Measurements from ENCODE around the gene MAS1L. TPM values are rescaled to one million over a fixed set of nuclear protein-coding genes. Genes with fewer than 3 reads are reported as not detected.

MAS1L gene
- polyA plus RNA-seq, 1 experiment = not detected

DNA sequence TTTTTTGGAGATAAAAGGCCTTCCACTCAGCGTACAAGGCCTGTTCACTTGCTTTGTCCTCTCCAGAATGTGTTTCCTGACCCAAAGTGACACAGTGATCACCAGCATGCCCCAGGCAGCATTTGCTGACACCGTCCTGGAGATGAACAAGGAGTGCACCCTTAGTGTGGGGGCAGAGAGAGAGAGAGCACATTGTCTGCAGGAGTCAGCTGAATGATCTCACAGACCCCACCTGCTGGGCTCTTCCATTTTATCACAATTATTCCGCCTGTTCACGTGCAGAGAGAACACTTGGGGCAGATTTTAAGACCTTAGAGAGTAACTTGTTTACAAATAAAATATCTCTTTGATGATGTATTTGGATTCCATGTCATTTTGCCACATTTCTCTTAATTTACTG, 22.4 kb upstream of the MAS1L start:
- Histone ChIP-seq H3K27ac (ENCODE audit: low read depth, low read length) (no peak overlapping the region), H3K9me3 (ENCODE audit: control insufficient read depth, insufficient read depth, low read length) (peaks cover 6% of the 10 kb centered on the region; the same call in 1 of the 2 replicates), H3K27me3 (ENCODE audit: control insufficient read depth, insufficient read depth, low read length) (no peaks in the 10 kb centered on the region), H3K4me3 (ENCODE audit: low read depth, low read length) (no peak overlapping the region)
- no peak for TF ChIP-seq CTCF (IDR thresholded peaks at IDR 0.05; ENCODE audit: low read depth, low read length)
- DNase-seq (ENCODE audit: low read depth, low spot score) = no peak
- ChIA-PET CTCF (no interaction called here), POLR2A (no interaction called here)

DNA sequence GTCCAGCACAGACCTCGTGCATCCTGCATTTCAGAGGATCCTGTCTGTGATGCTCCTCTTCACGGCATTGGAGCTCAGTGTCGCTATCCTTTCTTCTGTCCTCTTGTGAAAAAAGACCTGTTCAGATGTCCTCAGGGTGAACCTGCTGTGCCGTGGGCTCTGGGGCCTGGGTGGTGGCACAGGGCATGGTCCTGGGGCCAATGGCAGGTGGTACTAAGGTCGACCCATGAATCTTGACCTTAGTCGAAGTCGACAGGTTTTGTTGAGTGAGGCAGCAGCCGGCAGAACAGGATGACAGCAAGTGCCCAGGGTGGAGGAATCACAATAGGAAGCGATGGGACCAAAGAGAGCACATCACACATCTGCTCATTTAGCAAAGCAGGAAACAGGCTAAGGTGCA, 22.0 kb upstream of the MAS1L start:
- Histone ChIP-seq H3K27me3 (ENCODE audit: control insufficient read depth, insufficient read depth, low read length) (no peaks in the 10 kb centered on the region), H3K4me3 (ENCODE audit: low read depth, low read length) (no peak overlapping the region), H3K9me3 (ENCODE audit: control insufficient read depth, insufficient read depth, low read length) (peaks cover 6% of the 10 kb centered on the region; the same call in 1 of the 2 replicates), H3K27ac (ENCODE audit: low read depth, low read length) (no peak overlapping the region)
- no peak for TF ChIP-seq CTCF (IDR thresholded peaks at IDR 0.05; ENCODE audit: low read depth, low read length)
- POLR2A ChIA-PET = no interaction called here
- no peak for DNase-seq (ENCODE audit: low read depth, low spot score)
- CTCF ChIA-PET = no interaction called here

DNA sequence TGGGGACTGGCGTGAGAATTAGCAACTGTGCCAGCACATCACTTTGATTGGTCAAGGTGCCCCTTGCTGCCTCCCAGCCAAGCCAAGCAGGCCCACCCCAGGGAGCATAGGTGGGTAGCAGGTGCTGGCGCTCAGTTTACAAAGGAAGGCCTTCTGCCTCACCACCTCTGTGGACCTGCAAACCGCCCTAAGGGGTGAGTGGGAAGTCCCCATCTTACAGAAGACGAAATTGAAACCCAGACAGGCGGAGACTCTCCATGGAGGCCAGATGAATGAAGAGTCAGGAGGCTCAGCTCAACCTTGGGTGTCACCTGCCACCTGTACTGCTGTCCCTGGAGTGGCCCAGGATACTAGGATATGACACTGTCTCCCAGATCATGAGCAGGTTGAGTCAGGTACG, 21.5 kb upstream of the MAS1L start:
- no peak for DNase-seq (ENCODE audit: low read depth, low spot score)
- Histone ChIP-seq H3K9me3 (ENCODE audit: control insufficient read depth, insufficient read depth, low read length) (peaks cover 6% of the 10 kb centered on the region; the same call in 1 of the 2 replicates), H3K4me3 (ENCODE audit: low read depth, low read length) (no peak overlapping the region), H3K27me3 (ENCODE audit: control insufficient read depth, insufficient read depth, low read length) (no peaks in the 10 kb centered on the region), H3K27ac (ENCODE audit: low read depth, low read length) (no peak overlapping the region)
- ChIA-PET POLR2A (no interaction called here), CTCF (no interaction called here)
- no peak for TF ChIP-seq CTCF (IDR thresholded peaks at IDR 0.05; ENCODE audit: low read depth, low read length)

GRCh38 chr6:29507319-29507718, 19.6 kb upstream of the MAS1L start:
- no peak overlapping the region for H3K27ac ChIP-seq (ENCODE audit: low read depth, low read length)
- H3K9me3 ChIP-seq (ENCODE audit: control insufficient read depth, insufficient read depth, low read length) = peaks cover 6% of the 10 kb centered on the region; the same call in 1 of the 2 replicates
- H3K27me3 ChIP-seq (ENCODE audit: control insufficient read depth, insufficient read depth, low read length) = no peaks in the 10 kb centered on the region
- no peak for DNase-seq (ENCODE audit: low read depth, low spot score)
- ChIA-PET CTCF (no interaction called here), POLR2A (no interaction called here)
- H3K4me3 ChIP-seq (ENCODE audit: low read depth, low read length) = no peak overlapping the region
- no peak for TF ChIP-seq CTCF (IDR thresholded peaks at IDR 0.05; ENCODE audit: low read depth, low read length)

DNA sequence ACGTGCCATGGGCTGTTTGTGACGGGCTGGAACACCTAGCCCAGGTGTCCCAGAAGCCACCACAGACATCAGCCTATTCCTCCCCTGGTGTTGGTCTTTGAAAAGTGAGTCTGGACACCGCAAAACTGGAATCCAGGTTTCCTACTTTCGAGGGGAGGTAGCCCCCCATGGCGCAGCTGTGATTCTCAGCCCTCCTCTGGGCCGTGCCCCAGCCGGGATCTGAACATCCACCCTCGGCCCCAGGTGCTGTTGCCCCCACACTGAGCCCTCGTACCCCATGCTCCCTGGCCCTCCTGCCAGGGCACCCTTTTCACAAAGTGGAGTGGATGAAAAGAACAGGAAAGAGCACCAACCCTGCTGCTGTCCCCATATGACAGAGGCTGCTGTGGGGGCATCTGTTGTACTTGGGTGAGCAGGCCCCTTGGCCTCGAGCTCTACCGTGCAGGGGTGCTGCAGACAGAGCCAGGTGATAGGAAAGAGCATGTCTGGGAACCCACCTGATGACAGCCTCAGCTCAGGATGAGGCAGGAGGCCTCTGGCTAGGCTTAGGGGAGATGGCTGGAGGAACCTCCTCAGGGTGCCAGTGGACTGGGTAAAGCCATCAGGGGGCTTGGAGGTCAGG, 18.8 kb upstream of the MAS1L start:
- Histone ChIP-seq H3K27ac (ENCODE audit: low read depth, low read length) (no peak overlapping the region), H3K4me3 (ENCODE audit: low read depth, low read length) (no peak overlapping the region), H3K9me3 (ENCODE audit: control insufficient read depth, insufficient read depth, low read length) (peaks cover 6% of the 10 kb centered on the region; the same call in 1 of the 2 replicates), H3K27me3 (ENCODE audit: control insufficient read depth, insufficient read depth, low read length) (no peaks in the 10 kb centered on the region)
- ChIA-PET CTCF (no interaction called here), POLR2A (no interaction called here)
- no peak for TF ChIP-seq CTCF (IDR thresholded peaks at IDR 0.05; ENCODE audit: low read depth, low read length)
- DNase-seq (ENCODE audit: low read depth, low spot score) = no peak
